ENCODE data around the gene UCK2.

Gene UCK2

DNA sequence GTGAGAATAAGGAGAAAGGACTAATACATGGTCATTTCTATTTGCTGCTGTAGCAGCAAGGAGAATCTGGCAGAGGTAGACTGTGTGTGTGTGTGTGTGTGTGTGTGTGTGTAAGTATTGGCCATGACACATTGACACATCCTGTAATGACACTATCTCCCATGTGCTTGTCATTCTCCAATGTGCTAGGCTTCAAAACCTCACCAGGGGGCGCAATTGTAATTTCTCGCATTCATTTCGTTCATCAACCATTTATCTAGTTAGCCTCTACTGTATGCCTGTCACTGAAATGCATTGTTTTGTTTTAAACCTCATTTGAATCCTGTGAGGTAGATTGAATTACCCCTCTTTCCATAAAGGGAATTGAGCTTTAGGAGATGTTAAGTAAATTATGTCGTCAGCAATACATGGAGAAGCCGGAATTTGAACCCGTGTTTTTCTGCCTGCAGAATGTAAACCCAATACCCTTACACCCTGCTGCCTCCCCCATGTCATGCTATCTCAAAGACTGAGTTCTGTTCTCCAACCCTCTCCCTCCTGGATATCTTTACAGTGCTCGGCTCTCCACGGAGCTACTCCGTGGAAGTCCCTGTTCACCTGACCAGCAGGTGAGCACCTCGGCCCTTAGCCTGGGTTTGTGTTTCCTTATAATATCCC, 100.8 kb downstream of the UCK2 start:
- Histone ChIP-seq H2AFZ (ENCODE audit: low read length) (no peak overlapping the region), H3K27me3 (ENCODE audit: insufficient read depth, low read length) (no peaks in the 10 kb centered on the region), H3K4me1 (ENCODE audit: insufficient read depth, low read length, severe bottlenecking) (peaks cover 51% of the 10 kb centered on the region), H4K20me1 (ENCODE audit: insufficient read depth, low read length) (no peaks in the 10 kb centered on the region), H3K79me2 (ENCODE audit: insufficient read depth, low read length) (no peaks in the 10 kb centered on the region), H3K9ac (ENCODE audit: low read length) (no peak overlapping the region), H3K36me3 (ENCODE audit: insufficient read depth, low read length) (no peaks in the 10 kb centered on the region), H3K9me3 (ENCODE audit: low read length) (no peaks in the 10 kb centered on the region), H3K4me3 (ENCODE audit: low read depth, low read length, poor library complexity, severe bottlenecking) (no peak overlapping the region), H3K9me2 (ENCODE audit: low read depth, low read length) (no peaks in the 10 kb centered on the region), H3F3A (ENCODE audit: insufficient read depth, low read length) (no peaks in the 10 kb centered on the region), H3K4me2 (ENCODE audit: low read length) (no peak overlapping the region), H3K27ac (ENCODE audit: low read depth, low read length, poor library complexity, severe bottlenecking) (peak overlapping the region; percentile 86)
- TF ChIP-seq CTCF (IDR thresholded peaks at IDR 0.05; ENCODE audit: low read length): peak; percentile 83
- no peak for TF ChIP-seq EZH2 (IDR thresholded peaks at IDR 0.05; ENCODE audit: borderline replicate concordance, low read length)

DNA sequence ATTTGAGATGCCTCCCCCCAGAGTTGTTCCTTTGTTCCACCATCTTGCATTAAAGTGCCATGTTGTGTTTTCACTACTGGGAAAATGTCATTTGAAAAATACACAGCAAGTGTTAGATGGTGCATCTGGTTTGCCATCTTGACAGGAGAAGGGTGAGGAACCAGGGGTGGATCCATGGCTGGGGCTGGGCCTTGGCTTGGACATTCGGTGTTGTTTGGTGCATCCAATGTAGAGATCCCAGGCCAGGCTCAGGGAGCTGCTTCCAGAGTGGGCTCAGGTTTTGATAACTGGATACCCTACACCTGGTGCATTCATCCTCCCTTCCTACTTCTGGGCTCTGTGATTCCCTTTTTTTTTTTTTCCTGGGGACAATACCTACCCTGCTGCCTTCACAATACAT, 103.5 kb downstream of the UCK2 start:
- Histone ChIP-seq H3K4me1 (ENCODE audit: insufficient read depth, low read length, severe bottlenecking) (peaks cover 45% of the 10 kb centered on the region), H3K9me3 (ENCODE audit: low read length) (no peaks in the 10 kb centered on the region), H3K79me2 (ENCODE audit: insufficient read depth, low read length) (no peaks in the 10 kb centered on the region), H3K27ac (ENCODE audit: low read depth, low read length, poor library complexity, severe bottlenecking) (no peak overlapping the region), H3F3A (ENCODE audit: insufficient read depth, low read length) (no peaks in the 10 kb centered on the region), H3K27me3 (ENCODE audit: insufficient read depth, low read length) (no peaks in the 10 kb centered on the region), H3K9ac (ENCODE audit: low read length) (no peak overlapping the region), H3K4me3 (ENCODE audit: low read depth, low read length, poor library complexity, severe bottlenecking) (no peak overlapping the region), H3K4me2 (ENCODE audit: low read length) (no peak overlapping the region), H2AFZ (ENCODE audit: low read length) (no peak overlapping the region), H4K20me1 (ENCODE audit: insufficient read depth, low read length) (no peaks in the 10 kb centered on the region), H3K9me2 (ENCODE audit: low read depth, low read length) (no peaks in the 10 kb centered on the region), H3K36me3 (ENCODE audit: insufficient read depth, low read length) (no peaks in the 10 kb centered on the region)
- TF ChIP-seq CTCF (IDR thresholded peaks at IDR 0.05; ENCODE audit: low read length) (no peak), EZH2 (IDR thresholded peaks at IDR 0.05; ENCODE audit: borderline replicate concordance, low read length) (no peak)

DNA sequence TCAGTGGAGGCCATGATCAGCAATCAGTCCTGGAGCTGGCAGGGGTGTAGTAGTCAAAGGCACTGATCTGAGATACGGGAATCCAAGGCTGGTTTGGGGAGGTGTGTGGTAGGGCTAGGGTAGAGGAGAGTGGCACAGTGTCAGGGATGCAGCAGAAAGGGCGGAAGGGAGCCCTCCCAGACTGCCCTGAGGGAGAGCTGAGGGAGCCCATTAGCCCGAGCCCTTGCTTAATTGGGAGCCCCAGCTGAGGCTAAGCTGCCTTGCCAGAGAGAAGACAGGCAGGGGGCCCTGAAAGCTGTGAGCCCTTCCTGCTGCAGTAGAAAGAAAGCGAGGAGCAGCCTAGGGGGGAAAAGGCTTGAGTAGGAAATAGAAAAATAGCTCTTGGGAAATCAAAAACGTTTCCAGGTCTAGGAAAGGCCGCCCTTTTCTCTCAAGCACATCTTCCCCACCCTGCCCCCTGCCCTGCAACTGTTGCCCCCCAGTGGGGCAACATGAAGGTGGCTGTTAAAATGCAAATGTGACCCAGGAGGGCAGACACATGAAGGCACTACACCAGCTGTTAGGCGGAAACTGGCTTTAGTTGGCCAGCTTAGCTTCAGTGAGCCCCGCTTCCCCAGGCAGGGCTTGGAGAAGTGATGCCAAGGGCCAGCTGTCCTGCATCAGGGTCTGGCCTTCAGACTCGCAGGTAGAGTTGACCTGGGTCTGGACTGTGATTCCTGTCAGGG, 106.2 kb downstream of the UCK2 start:
- TF ChIP-seq CTCF (IDR thresholded peaks at IDR 0.05; ENCODE audit: low read length) (peak; percentile 13; the same call in 1 of the 2 replicates), EZH2 (IDR thresholded peaks at IDR 0.05; ENCODE audit: borderline replicate concordance, low read length) (no peak)
- H3K4me2 ChIP-seq (ENCODE audit: low read length): peak overlapping the region; percentile 17; the same call in 1 of the 2 replicates
- peak overlapping the region; percentile 61 for H3K27ac ChIP-seq (ENCODE audit: low read depth, low read length, poor library complexity, severe bottlenecking)
- no peaks in the 10 kb centered on the region for H3K79me2 ChIP-seq (ENCODE audit: insufficient read depth, low read length)
- H3K9ac ChIP-seq (ENCODE audit: low read length): peak overlapping the region; percentile 28; the same call in 1 of the 2 replicates
- no peak overlapping the region for H3K4me3 ChIP-seq (ENCODE audit: low read depth, low read length, poor library complexity, severe bottlenecking)
- H3K4me1 ChIP-seq (ENCODE audit: insufficient read depth, low read length, severe bottlenecking): peaks cover 28% of the 10 kb centered on the region
- H4K20me1 ChIP-seq (ENCODE audit: insufficient read depth, low read length): no peaks in the 10 kb centered on the region
- H3K9me3 ChIP-seq (ENCODE audit: low read length): no peaks in the 10 kb centered on the region
- no peaks in the 10 kb centered on the region for H3K36me3 ChIP-seq (ENCODE audit: insufficient read depth, low read length)
- no peaks in the 10 kb centered on the region for H3K9me2 ChIP-seq (ENCODE audit: low read depth, low read length)
- H3K27me3 ChIP-seq (ENCODE audit: insufficient read depth, low read length): no peaks in the 10 kb centered on the region
- H3F3A ChIP-seq (ENCODE audit: insufficient read depth, low read length): no peaks in the 10 kb centered on the region
- no peak overlapping the region for H2AFZ ChIP-seq (ENCODE audit: low read length)
